Measurements from ENCODE around the gene CDPF1. TPM values are rescaled to one million over a fixed set of nuclear protein-coding genes. Genes with fewer than 3 reads are reported as not detected.

The CDPF1 gene
- 5.9 to 7.7 TPM (median 7.5 TPM) in 3 replicates for polyA plus RNA-seq
- polyA plus RNA-seq (2011; ENCODE audit: low read depth): 1.4 TPM
- polyA plus RNA-seq (2011; cell fraction: cytosol; rRNA removed): 5.6 and 9.2 TPM in 2 replicates
- polyA plus RNA-seq (2011; cell fraction: nucleus; rRNA removed): 12.4 and 17.4 TPM in 2 replicates
- polyA plus RNA-seq (2012; ENCODE audit: low replicate concordance): 5.0 and 5.1 TPM in 2 replicates
- 1.9 to 2.8 TPM (median 2.4 TPM) in 3 replicates for polyA minus RNA-seq
- polyA minus RNA-seq (2011; cell fraction: cytosol; rRNA and poly(A)+ RNA removed): 7.3 TPM
- polyA minus RNA-seq (2011; cell fraction: nucleus; rRNA and poly(A)+ RNA removed): 1.8 and 2.4 TPM in 2 replicates

GRCh38 chr22:46250035-46250782 is at the start of gene CDPF1:
TSS of gene CDPF1 (minus strand) at chr22:46250293. CDS start at chr22:46248284, 2,009 bp downstream.
- H3K9me1 ChIP-seq (ENCODE audit: control insufficient read depth, extremely low read depth, insufficient read depth, low read length): no peaks in the 10 kb centered on the region
- H3K9me3 ChIP-seq (ENCODE audit: control insufficient read depth, low read depth, low read length): no peaks in the 10 kb centered on the region
- peak within 1 kb of the TSS; percentile 92 for H2AFZ ChIP-seq (ENCODE audit: control insufficient read depth, low read length)
- no peaks in the 10 kb centered on the region for H3K27me3 ChIP-seq (ENCODE audit: control insufficient read depth, extremely low read depth, insufficient read depth, low read length)
- peaks cover 14% of the 10 kb centered on the region for H3K4me1 ChIP-seq (ENCODE audit: control insufficient read depth, extremely low read depth, insufficient read depth, low read length)
- H3K27ac ChIP-seq (ENCODE audit: control insufficient read depth, insufficient read depth, low read length): peak within 1 kb of the TSS; percentile 40
- no peak for FAIRE-seq
- no peak for TF ChIP-seq EZH2 (IDR thresholded peaks at IDR 0.05; ENCODE audit: low read length)
- TF ChIP-seq CTCF (optimal IDR thresholded peaks at IDR 0.05 in 1 of 3, IDR thresholded peaks at IDR 0.05 in 1 of 3, conservative IDR thresholded peaks at IDR 0.05 in 1 of 3; ENCODE audit: extremely low read depth in 1 of 3, insufficient read depth in 2 of 3, low read length in 3 of 3): peak in 2 of 3 experiments; percentile 12 to 24
- no peaks in the 10 kb centered on the region for H4K20me1 ChIP-seq (ENCODE audit: control insufficient read depth, extremely low read depth, insufficient read depth, low read length)
- DNase-seq (ENCODE audit: low read depth, low spot score): peak; percentile 28
- peak within 1 kb of the TSS; percentile 92 for H3K4me2 ChIP-seq (ENCODE audit: control insufficient read depth, extremely low read depth, insufficient read depth, low read depth, low read length)
- no peaks in the 10 kb centered on the region for H3K79me2 ChIP-seq (ENCODE audit: control insufficient read depth, insufficient read depth, low read length)
- peak within 1 kb of the TSS; percentile 78 to 94 (median 84) for H3K4me3 ChIP-seq (ENCODE audit: control insufficient read depth in 2 of 3, extremely low read depth in 1 of 3, insufficient read depth in 2 of 3, low read depth in 1 of 3, low read length in 3 of 3)
- peaks cover 0 to 2% of the 10 kb centered on the region in 2 experiments for H3K36me3 ChIP-seq (ENCODE audit: control insufficient read depth in 2 of 2, extremely low read depth in 1 of 2, insufficient read depth in 2 of 2, low read length in 2 of 2)
- dilution Hi-C loops (cut with MboI; ENCODE audit: extremely low pct_ligation_motif_present, low sequenced_read_pairs): no loop called here
- H3K9ac ChIP-seq (ENCODE audit: control insufficient read depth, extremely low read depth, insufficient read depth, low read length): peak within 1 kb of the TSS; percentile 83

DNA sequence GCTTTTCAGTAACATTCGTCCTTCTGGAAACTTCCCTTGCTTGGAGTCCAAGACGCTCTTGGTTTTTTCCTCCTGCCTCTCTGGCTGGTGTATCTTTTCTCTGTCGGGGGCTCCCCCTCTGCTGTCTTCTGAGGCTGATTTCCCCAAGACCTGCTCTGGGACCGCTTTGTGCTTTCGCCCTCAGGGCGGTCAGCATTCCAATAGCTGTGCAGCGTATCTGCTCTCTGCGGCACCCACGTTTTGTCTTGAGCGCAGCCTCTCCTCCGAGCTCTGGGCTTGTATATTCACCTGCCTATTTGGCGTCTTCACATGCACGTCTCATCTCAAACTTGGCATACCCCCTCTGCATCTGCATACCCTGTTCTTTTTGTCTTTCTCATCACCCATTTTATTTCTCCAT is 49.0 kb upstream of the CDPF1 start:
- DNase-seq (ENCODE audit: low read depth, low spot score): no peak
- Histone ChIP-seq H2AFZ (ENCODE audit: control insufficient read depth, low read length) (no peak overlapping the region), H3K36me3 (ENCODE audit: control insufficient read depth in 2 of 2, extremely low read depth in 1 of 2, insufficient read depth in 2 of 2, low read length in 2 of 2) (peaks cover 0 to 24% of the 10 kb centered on the region in 2 experiments), H3K4me1 (ENCODE audit: control insufficient read depth, extremely low read depth, insufficient read depth, low read length) (peaks cover 17% of the 10 kb centered on the region), H4K20me1 (ENCODE audit: control insufficient read depth, extremely low read depth, insufficient read depth, low read length) (peaks cover 2% of the 10 kb centered on the region), H3K9me1 (ENCODE audit: control insufficient read depth, extremely low read depth, insufficient read depth, low read length) (no peaks in the 10 kb centered on the region), H3K4me3 (ENCODE audit: control insufficient read depth in 2 of 3, extremely low read depth in 1 of 3, insufficient read depth in 2 of 3, low read depth in 1 of 3, low read length in 3 of 3) (no peak overlapping the region), H3K9me3 (ENCODE audit: control insufficient read depth, low read depth, low read length) (no peaks in the 10 kb centered on the region), H3K27me3 (ENCODE audit: control insufficient read depth, extremely low read depth, insufficient read depth, low read length) (no peaks in the 10 kb centered on the region), H3K79me2 (ENCODE audit: control insufficient read depth, insufficient read depth, low read length) (peaks cover 44% of the 10 kb centered on the region), H3K9ac (ENCODE audit: control insufficient read depth, extremely low read depth, insufficient read depth, low read length) (no peak overlapping the region), H3K4me2 (ENCODE audit: control insufficient read depth, extremely low read depth, insufficient read depth, low read depth, low read length) (no peak overlapping the region), H3K27ac (ENCODE audit: control insufficient read depth, insufficient read depth, low read length) (no peak overlapping the region)
- dilution Hi-C loops (cut with MboI; ENCODE audit: extremely low pct_ligation_motif_present, low sequenced_read_pairs): no loop called here
- FAIRE-seq: no peak
- no peak for TF ChIP-seq CTCF (optimal IDR thresholded peaks at IDR 0.05 in 1 of 3, IDR thresholded peaks at IDR 0.05 in 1 of 3, conservative IDR thresholded peaks at IDR 0.05 in 1 of 3; ENCODE audit: extremely low read depth in 1 of 3, insufficient read depth in 2 of 3, low read length in 3 of 3)
- no peak for TF ChIP-seq EZH2 (IDR thresholded peaks at IDR 0.05; ENCODE audit: low read length)

Data from keratinocyte (primary cell).